Upper lobe of right lung (tissue), 1 donor: ENCODE data around the gene CHD9NB. TPM values are rescaled to one million over a fixed set of nuclear protein-coding genes. Genes with fewer than 3 reads are reported as not detected.
A peak's percentile ranks its signal among the peaks of the same experiment; 100 is the strongest.

Experiments
- ATAC-seq: fragments of 200-7000 bp; cut with Tn5 transposase; one replicate; pipeline ENCODE4 v1.9.1; 2020; ENCODE audit warnings: mild to moderate bottlenecking, moderate library complexity
- DNase-seq: peaks from one replicate; pipeline ENCODE4 v3.0.0-alpha.2; 2020
- H3K27ac ChIP-seq: fragments of 200-600 bp; one replicate; pipeline ENCODE4 v1.8.0; 2022
- H3K27me3 ChIP-seq: fragments of 200-600 bp; one replicate; pipeline ENCODE4 v1.8.0; 2022; ENCODE audit warnings: mild to moderate bottlenecking
- H3K36me3 ChIP-seq: fragments of 200-600 bp; one replicate; pipeline ENCODE4 v1.8.0; 2022
- H3K4me1 ChIP-seq: fragments of 200-600 bp; one replicate; pipeline ENCODE4 v1.8.0; 2022
- H3K4me3 ChIP-seq: fragments of 200-600 bp; one replicate; pipeline ENCODE4 v1.8.0; 2022; ENCODE audit warnings: mild to moderate bottlenecking
- H3K9me3 ChIP-seq: fragments of 200-600 bp; one replicate; pipeline ENCODE4 v1.8.0; 2022
- CTCF ChIP-seq: fragments of 200-600 bp; IDR thresholded peaks from one replicate; pipeline ENCODE4 v1.8.0; 2022; ENCODE audit warnings: antibody characterized with exemption
- intact Hi-C: fragments of 100-400 bp; cut with DNase I; formaldehyde crosslinking; loops from one replicate; pipeline ENCODE4 v1.11.0; 2022
- total RNA-seq: library from RNA; stranded (reverse); fragmentation: NEBNext Ultra II Directional; extraction: Animal tissue kit (Norgen Biotek cat#: 25700); gene quantifications from one replicate; pipeline ENCODE4 v1.2.1, GENCODE V29; 2021
- donor health status: DM: no; HTN: yes; CAD: no; lungs with severe emphysema.

Gene CHD9NB
- total RNA-seq, 1 donor from 2014 or later, result 1.1 TPM

- Histone ChIP-seq H3K27me3 (no peaks in the 10 kb centered on the region), H3K27ac (no peak overlapping the region), H3K36me3 (no peaks in the 10 kb centered on the region), H3K9me3 (no peaks in the 10 kb centered on the region), H3K4me1 (peaks cover 39% of the 10 kb centered on the region), H3K4me3 (no peak overlapping the region)
- DNase-seq (no peak), ATAC-seq (no peak)
- intact Hi-C loops, result loop anchor here (5.0 kb wide), 1 partner anchor 98 kb away; no protein-coding TSS in a partner anchor
- no peak for TF ChIP-seq CTCF
These were observed 6.2 kb upstream of the CHD9NB start for GRCh38 chr16:53058882-53059281.

GRCh38 chr16:53058441-53058840, 5.7 kb upstream of the CHD9NB start:
- Histone ChIP-seq H3K9me3 (no peaks in the 10 kb centered on the region), H3K27me3 (no peaks in the 10 kb centered on the region), H3K4me3 (no peak overlapping the region), H3K27ac (no peak overlapping the region), H3K36me3 (no peaks in the 10 kb centered on the region), H3K4me1 (peaks cover 39% of the 10 kb centered on the region)
- no peak for TF ChIP-seq CTCF
- DNase-seq (no peak), ATAC-seq (no peak)
- intact Hi-C loops, result loop anchor here (5.0 kb wide), 1 partner anchor 99 kb away; no protein-coding TSS in a partner anchor

- peaks cover 39% of the 10 kb centered on the region for H3K4me1 ChIP-seq
- intact Hi-C loops, result loop anchor here (5.0 kb wide), 1 partner anchor 100 kb away; no protein-coding TSS in a partner anchor
These were observed 5.0 kb upstream of the CHD9NB start for GRCh38 chr16:53057658-53058057.

GRCh38 chr16:53056392-53056881, 3.7 kb upstream of the CHD9NB start:
- Histone ChIP-seq H3K27me3 (no peaks in the 10 kb centered on the region), H3K9me3 (no peaks in the 10 kb centered on the region), H3K4me1 (peaks cover 29% of the 10 kb centered on the region), H3K27ac (peak overlapping the region; percentile 92), H3K4me3 (peak overlapping the region; percentile 75), H3K36me3 (no peaks in the 10 kb centered on the region)
- intact Hi-C loops, result loop anchor here (5.0 kb wide), 1 partner anchor 101 kb away; no protein-coding TSS in a partner anchor
- ATAC-seq (no peak), DNase-seq (no peak)
- TF ChIP-seq CTCF, result no peak

More at GRCh38 chr16:53057658-53058057, 5.0 kb upstream of the CHD9NB start:
- Histone ChIP-seq H3K27me3 (no peaks in the 10 kb centered on the region), H3K4me3 (no peak overlapping the region), H3K36me3 (no peaks in the 10 kb centered on the region), H3K27ac (no peak overlapping the region), H3K9me3 (no peaks in the 10 kb centered on the region)
- DNase-seq (no peak), ATAC-seq (no peak)
- TF ChIP-seq CTCF, result no peak

- no peaks in the 10 kb centered on the region for H3K36me3 ChIP-seq
- ATAC-seq (peak; percentile 26), DNase-seq (no peak)
- H3K4me1 ChIP-seq, result peaks cover 28% of the 10 kb centered on the region
- peak overlapping the region; percentile 92 for H3K27ac ChIP-seq
- peak overlapping the region; percentile 75 for H3K4me3 ChIP-seq
- H3K9me3 ChIP-seq, result no peaks in the 10 kb centered on the region
- TF ChIP-seq CTCF, result no peak
- intact Hi-C loops, result loop anchor here (5.0 kb wide), 1 partner anchor 102 kb away; no protein-coding TSS in a partner anchor
- H3K27me3 ChIP-seq, result no peaks in the 10 kb centered on the region
These were observed 3.1 kb upstream of the CHD9NB start for GRCh38 chr16:53055541-53056391.
